Measurements from ENCODE around the gene TTLL13. TPM values are rescaled to one million over a fixed set of nuclear protein-coding genes. Genes with fewer than 3 reads are reported as not detected.

The TTLL13 gene
- total and polyA plus RNA-seq, 2 donors (not counting 1 experiment from before 2014, with no cell fraction given): 0.33 to 0.42 TPM

- peak overlapping the region; percentile 98 for H3K27ac Mint-ChIP-seq
- H3K79me2 ChIP-seq (ENCODE audit: control insufficient read depth, insufficient read depth, low read length): peaks cover 56% of the 10 kb centered on the region
- H2AFZ ChIP-seq (ENCODE audit: insufficient read depth, low read depth, low read length, poor library complexity, severe bottlenecking): peak overlapping the region; percentile 96
- peak; percentile 2 for ATAC-seq (ENCODE audit: low read depth)
- H3K9me3 Mint-ChIP-seq (ENCODE audit: insufficient read depth): no peaks in the 10 kb centered on the region
- H3K27me3 ChIP-seq (replicated peaks in 1 of 4; ENCODE audit: control extremely low read depth in 1 of 4, control insufficient read depth in 3 of 4, insufficient read depth in 4 of 4, low read length in 3 of 4): no peaks in the 10 kb centered on the region
- no peak for DNase-seq
- H3K4me3 Mint-ChIP-seq: peak overlapping the region; percentile 95
- CTCF ChIA-PET: interaction anchor here (1.0 to 1.6 kb wide), 4 partner anchors 22 to 104 kb away, joined by 3 to 9 read pairs (median 4); partner anchors contain the start of genes CIB1 and GDPGP1
- H4K20me1 ChIP-seq (ENCODE audit: control insufficient read depth, insufficient read depth, low read length, poor library complexity, severe bottlenecking): peaks cover 36% of the 10 kb centered on the region
- intact Hi-C loops (cut with micrococcal nuclease): no loop called here
- peak overlapping the region; percentile 69 to 83 (median 79) for H3K4me3 ChIP-seq (ENCODE audit: control extremely low read depth in 1 of 5, extremely low read depth in 1 of 5, insufficient read depth in 1 of 5, low read depth in 2 of 5, low read length in 4 of 5)
- H3K27me3 Mint-ChIP-seq: no peaks in the 10 kb centered on the region
- peaks cover 36 to 38% of the 10 kb centered on the region in 2 donors for H3K4me1 ChIP-seq (ENCODE audit: control insufficient read depth in 2 of 2, insufficient read depth in 2 of 2, low read length in 2 of 2)
- WGBS (ENCODE audit: insufficient coverage): 1% methylated on average over 14 of the region's 16 CpGs
- no peak for TF ChIP-seq CTCF (IDR thresholded peaks at IDR 0.05)
- TF ChIP-seq EZH2 (IDR thresholded peaks at IDR 0.05; ENCODE audit: borderline replicate concordance, insufficient read depth, low read depth, low read length, poor library complexity, severe bottlenecking): no peak
- peak overlapping the region; percentile 95 to 99 for H3K27ac ChIP-seq (ENCODE audit: low read length in 2 of 2)
- H3K36me3 ChIP-seq (replicated peaks in 1 of 2; ENCODE audit: control extremely low read depth in 1 of 2, control insufficient read depth in 1 of 2, extremely low read depth in 1 of 2, insufficient read depth in 2 of 2, low read length in 1 of 2): peaks cover 0 to 29% of the 10 kb centered on the region in 2 experiments
- POLR2A ChIA-PET: interaction anchor here (0.6 to 1.4 kb wide), 4 partner anchors 32 to 136 kb away, joined by 4 to 14 read pairs (median 10); partner anchors contain the start of genes CIB1 and GDPGP1
- peak overlapping the region; percentile 83 for H3K9ac ChIP-seq (ENCODE audit: low read length)
- peaks cover 54% of the 10 kb centered on the region for H3K4me1 Mint-ChIP-seq
- H3K9me3 ChIP-seq (ENCODE audit: control extremely low read depth in 1 of 3, control insufficient read depth in 2 of 3, insufficient read depth in 1 of 3, low read length in 2 of 3): no peaks in the 10 kb centered on the region
- H3K4me2 ChIP-seq (replicated peaks; ENCODE audit: low read depth, low read length, poor library complexity, severe bottlenecking): peak overlapping the region; percentile 82
Measured at GRCh38 chr15:90266061-90266431, 16.7 kb downstream of the TTLL13 start.

GRCh38 chr15:90266485-90266884 is 17.1 kb downstream of the TTLL13 start:
- H3K27ac Mint-ChIP-seq: peak overlapping the region; percentile 98
- Histone ChIP-seq H3K79me2 (ENCODE audit: control insufficient read depth, insufficient read depth, low read length) (peaks cover 60% of the 10 kb centered on the region), H3K27me3 (replicated peaks in 1 of 4; ENCODE audit: control extremely low read depth in 1 of 4, control insufficient read depth in 3 of 4, insufficient read depth in 4 of 4, low read length in 3 of 4) (no peaks in the 10 kb centered on the region), H3K36me3 (replicated peaks in 1 of 2; ENCODE audit: control extremely low read depth in 1 of 2, control insufficient read depth in 1 of 2, extremely low read depth in 1 of 2, insufficient read depth in 2 of 2, low read length in 1 of 2) (peaks cover 0 to 34% of the 10 kb centered on the region in 2 experiments), H4K20me1 (ENCODE audit: control insufficient read depth, insufficient read depth, low read length, poor library complexity, severe bottlenecking) (peaks cover 40% of the 10 kb centered on the region), H3K27ac (ENCODE audit: low read length in 2 of 2) (peak overlapping the region; percentile 95 to 99), H3K9ac (ENCODE audit: low read length) (peak overlapping the region; percentile 83), H3K4me1 (ENCODE audit: control insufficient read depth in 2 of 2, insufficient read depth in 2 of 2, low read length in 2 of 2) (peaks cover 36 to 38% of the 10 kb centered on the region in 2 donors), H3K9me3 (ENCODE audit: control extremely low read depth in 1 of 3, control insufficient read depth in 2 of 3, insufficient read depth in 1 of 3, low read length in 2 of 3) (no peaks in the 10 kb centered on the region), H2AFZ (ENCODE audit: insufficient read depth, low read depth, low read length, poor library complexity, severe bottlenecking) (peak overlapping the region; percentile 96), H3K4me3 (ENCODE audit: control extremely low read depth in 1 of 5, extremely low read depth in 1 of 5, insufficient read depth in 1 of 5, low read depth in 2 of 5, low read length in 4 of 5) (peak overlapping the region; percentile 69 to 83 (median 79)), H3K4me2 (replicated peaks; ENCODE audit: low read depth, low read length, poor library complexity, severe bottlenecking) (peak overlapping the region; percentile 82)
- TF ChIP-seq EZH2 (IDR thresholded peaks at IDR 0.05; ENCODE audit: borderline replicate concordance, insufficient read depth, low read depth, low read length, poor library complexity, severe bottlenecking) (no peak), CTCF (IDR thresholded peaks at IDR 0.05) (no peak)
- intact Hi-C loops (cut with micrococcal nuclease): no loop called here
- no CpG with 5 or more reads among the region's 15 CpGs for WGBS (ENCODE audit: insufficient coverage)
- CTCF ChIA-PET: interaction anchor here (1.1 to 1.6 kb wide), 2 partner anchors 34 to 103 kb away, joined by 3 to 9 read pairs; partner anchors contain the start of genes CIB1 and GDPGP1
- ATAC-seq (ENCODE audit: low read depth) (no peak), DNase-seq (no peak)
- peak overlapping the region; percentile 95 for H3K4me3 Mint-ChIP-seq
- peaks cover 54% of the 10 kb centered on the region for H3K4me1 Mint-ChIP-seq
- POLR2A ChIA-PET: interaction anchor here (0.6 to 1.4 kb wide), 4 partner anchors 33 to 135 kb away, joined by 4 to 14 read pairs (median 10); partner anchors contain the start of genes CIB1 and GDPGP1
- H3K27me3 Mint-ChIP-seq: no peaks in the 10 kb centered on the region
- H3K9me3 Mint-ChIP-seq (ENCODE audit: insufficient read depth): no peaks in the 10 kb centered on the region
